GM12872 (cell line): ENCODE measurements around the gene SCRN1.

Experiments used
- CTCF ChIP-seq: IDR thresholded peaks from 3 replicates; pipeline ENCODE4 v1.5.1; 2011; ENCODE audit warnings: low read depth, mild to moderate bottlenecking, low read length, moderate library complexity; ENCODE audit not compliant: insufficient read depth

The SCRN1 gene

GRCh38 chr7:30001998-30002397 lies 12.4 kb upstream of the SCRN1 start:
- no peak for TF ChIP-seq CTCF

- TF ChIP-seq CTCF, result no peak
These were observed 8.9 kb upstream of the SCRN1 start for GRCh38 chr7:29998489-29998888.

GRCh38 chr7:29996321-29996720 lies 6.7 kb upstream of the SCRN1 start:
- TF ChIP-seq CTCF, result no peak

- TF ChIP-seq CTCF, result no peak
These were observed 6.1 kb upstream of the SCRN1 start for GRCh38 chr7:29995652-29996051.

- no peak for TF ChIP-seq CTCF
These were observed 3.5 kb upstream of the SCRN1 start for GRCh38 chr7:29993140-29993539.

GRCh38 chr7:29991937-29992336 lies 2.3 kb upstream of the SCRN1 start:
- no peak for TF ChIP-seq CTCF

- no peak for TF ChIP-seq CTCF
These were observed 1.3 kb upstream of the SCRN1 start for GRCh38 chr7:29990931-29991330.
